GM19035 (cell line): ENCODE results near the gene SMIM45.

ENCODE experiments used
- ATAC-seq: cut with Tn5 transposase; IDR thresholded peaks from one replicate; pipeline ENCODE4 v1.9.1; 2021; ENCODE audit not compliant: unreplicated experiment

Gene SMIM45

DNA sequence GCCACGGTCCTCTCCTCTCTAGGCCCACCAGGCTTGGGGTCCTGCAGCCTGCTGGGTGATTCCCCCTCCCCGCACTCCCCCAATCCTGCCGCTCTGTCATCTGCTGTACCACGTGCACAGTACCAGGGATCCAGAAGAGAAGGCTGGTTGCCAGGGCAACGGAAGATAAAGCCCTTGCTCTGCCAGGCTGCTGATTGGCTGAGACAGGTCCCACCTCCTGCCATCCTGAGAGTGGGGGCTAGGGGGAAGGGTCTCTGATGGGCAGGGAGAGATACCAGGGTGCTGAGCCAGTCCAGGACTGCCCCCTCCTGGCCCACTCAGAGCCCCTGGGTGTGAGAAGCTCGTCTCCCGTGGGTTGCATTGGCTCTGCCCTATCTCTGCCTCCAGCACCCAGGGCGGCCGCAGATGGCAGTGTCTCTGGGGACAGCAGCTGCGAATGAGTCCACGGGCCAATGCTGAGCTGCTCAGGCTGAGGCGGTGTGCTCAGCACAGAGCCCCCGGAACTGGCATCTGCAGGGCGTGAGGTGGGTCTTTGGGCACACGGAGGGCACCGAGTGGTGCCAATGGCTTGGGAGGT, at the start of gene SMIM45:
TSS of gene SMIM45 (plus strand) at position 253 of the 577 bp plus-strand sequence.
- no peak for ATAC-seq

DNA sequence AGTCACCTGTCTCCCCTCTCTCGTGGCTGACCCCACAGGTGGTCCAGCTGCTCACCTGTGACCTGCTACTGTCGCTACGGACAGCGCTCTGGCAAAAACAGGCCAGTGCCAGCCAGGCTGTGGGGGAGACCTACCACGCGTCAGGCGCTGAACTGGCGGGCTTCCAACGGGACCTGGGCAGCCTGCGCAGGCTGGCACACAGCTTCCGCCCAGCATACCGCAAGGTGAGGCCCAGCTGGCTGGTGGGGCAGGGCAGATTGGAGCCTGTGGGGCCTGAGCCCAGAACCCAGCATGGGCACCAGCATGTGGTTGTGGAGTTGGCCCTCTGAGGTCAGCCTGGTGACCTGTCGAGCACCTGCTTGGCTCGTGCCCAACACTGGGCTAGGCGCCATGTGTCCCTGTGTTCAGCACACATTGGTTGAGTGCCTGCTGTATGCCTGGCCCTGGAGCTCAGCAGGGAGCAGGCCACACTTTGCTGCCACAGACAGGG, 49.0 kb upstream of the SMIM45 start:
- ATAC-seq, result no peak

DNA sequence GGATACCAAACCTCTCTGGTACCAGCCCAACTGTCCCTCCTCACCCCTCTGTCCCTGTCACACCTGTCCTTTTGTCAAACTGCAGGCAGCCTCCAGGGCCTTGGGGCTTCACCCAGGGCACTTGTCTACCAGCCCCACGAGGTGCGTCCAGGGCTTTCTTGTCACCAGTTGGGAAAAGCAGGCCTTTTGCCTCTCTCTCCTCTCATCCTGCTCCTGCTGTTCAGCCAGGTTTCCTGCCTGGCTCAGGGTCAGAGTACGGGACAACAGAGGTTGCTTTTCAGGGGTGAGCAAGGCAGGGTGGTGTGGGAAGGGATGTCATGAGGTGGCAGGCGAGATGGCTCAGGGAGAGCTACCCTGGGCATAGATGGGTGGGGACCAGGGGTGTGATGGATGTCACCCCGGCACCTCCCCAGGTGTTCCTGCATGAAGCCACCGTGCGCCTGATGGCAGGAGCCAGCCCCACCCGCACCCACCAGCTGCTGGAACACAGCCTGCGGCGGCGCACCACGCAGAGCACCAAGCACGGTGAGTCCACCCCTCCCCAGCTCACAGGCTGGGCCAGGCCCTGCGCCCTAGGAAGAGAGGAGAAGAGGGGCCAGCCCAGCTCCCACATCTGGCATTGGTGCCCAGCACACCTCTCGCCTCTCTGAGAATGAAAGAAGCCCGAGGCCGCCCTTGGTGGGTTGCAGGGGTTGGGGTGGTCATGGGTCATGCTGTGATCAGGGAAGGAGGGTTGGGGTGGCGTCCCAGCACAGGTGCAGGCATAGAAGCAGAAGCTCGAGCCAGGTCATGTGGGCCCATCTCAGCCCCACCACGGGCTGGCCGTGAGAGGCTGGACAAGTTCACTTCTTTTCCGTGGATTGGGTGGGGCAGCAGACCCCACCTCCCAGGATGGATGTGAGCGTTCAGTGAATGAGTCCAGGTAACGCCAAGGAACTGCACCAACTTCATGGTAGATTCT, 47.2 kb upstream of the SMIM45 start:
- no peak for ATAC-seq

DNA sequence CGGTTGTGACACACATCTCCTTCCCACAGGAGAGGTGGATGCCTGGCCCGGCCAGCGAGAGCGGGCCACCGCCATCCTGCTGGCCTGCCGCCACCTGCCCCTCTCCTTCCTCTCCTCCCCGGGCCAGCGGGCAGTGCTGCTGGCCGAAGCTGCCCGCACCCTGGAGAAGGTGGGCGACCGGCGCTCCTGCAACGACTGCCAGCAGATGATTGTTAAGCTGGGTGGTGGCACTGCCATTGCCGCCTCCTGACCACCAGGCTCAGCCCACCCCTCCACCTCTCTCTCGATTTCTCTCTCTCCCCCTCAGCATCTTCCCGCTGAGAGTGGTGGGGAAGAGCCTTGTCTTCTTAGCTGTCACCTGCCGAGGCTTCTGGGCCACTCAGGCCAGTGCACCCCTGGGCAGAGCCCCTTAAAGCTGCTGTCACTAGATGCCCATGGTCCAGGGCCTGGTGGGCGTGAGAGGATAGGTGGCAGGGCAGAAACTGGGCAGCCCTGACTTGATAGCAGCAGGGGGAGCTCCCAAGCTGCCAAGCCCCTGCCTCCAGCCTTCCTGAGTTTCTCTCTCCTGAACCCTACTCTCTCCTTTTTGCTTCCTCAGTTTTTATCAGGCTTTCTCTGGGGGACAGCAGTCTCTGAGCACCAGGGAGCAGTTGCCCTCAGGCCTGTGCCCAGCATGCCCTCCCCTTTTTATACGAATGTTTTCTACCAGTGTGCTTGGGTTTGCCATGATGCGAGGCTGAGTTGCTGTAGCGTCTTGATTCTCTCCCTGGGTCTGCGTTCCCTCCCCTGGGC, 46.3 kb upstream of the SMIM45 start:
- no peak for ATAC-seq

DNA sequence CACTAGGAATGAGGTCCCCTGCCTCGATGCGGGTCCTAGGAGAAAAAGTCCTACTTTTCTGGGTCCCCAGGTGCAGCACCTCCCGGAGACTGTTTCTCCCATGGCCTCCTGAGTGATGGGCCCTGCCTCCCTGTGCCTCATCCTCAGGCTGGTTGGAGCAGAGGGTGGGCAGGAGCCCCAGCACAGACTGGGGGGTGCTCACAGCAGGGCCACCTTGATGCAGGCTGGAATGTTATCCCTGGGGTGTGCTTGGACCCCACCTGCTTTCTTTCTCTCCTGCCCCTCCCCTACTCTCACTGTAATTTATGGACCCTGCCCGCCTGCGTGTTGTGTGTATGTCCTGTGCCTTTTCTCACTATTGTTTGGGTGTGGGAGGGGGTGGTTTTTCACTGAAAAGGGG, 45.1 kb upstream of the SMIM45 start:
- ATAC-seq, result no peak

DNA sequence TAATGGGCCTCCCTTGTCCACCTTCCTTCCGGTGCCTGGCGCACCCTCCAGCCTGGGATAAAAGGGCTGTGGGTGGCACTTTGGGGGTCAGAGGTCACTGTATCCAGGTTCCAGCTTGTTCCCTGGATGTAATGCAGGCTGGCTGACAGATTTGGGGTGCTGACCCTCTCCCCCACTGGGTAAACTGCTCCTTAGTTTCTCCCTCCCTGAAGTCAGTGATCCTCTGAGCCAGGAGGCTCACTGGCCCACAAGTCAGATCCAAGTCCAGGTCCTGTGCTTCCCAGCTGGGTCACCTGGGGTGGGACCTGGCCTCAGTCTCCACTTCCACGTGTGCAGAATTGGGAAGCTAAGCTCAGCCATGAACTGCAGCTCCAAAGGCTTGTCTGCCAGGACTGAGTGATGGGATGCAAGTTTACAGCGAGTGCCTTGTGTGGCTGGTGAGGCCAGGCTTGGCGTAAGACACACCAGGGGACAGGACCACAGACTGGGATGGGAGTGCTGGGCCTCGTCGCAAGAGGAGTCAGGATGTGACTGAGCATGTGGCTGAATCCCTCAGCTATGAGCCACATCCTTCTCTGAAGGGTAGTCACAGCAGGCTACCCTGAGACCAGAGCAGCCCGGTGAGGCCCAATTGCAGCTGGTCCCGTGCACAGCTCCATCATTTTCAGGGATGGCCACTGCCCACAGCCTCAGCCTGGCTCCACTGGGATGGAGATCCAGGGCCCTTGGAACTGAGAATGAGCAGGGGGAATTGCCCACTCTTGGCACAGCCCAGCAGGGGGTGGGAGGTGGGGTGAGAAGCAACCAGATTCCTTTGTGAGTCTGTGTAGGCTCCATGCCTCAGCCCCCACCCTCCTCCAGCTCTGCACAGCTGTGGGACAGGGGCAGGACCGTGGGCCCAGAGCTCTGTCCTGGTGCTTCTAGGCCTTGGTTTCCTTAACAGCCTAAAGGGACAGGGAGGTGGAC, 44.2 kb upstream of the SMIM45 start:
- ATAC-seq, result no peak

DNA sequence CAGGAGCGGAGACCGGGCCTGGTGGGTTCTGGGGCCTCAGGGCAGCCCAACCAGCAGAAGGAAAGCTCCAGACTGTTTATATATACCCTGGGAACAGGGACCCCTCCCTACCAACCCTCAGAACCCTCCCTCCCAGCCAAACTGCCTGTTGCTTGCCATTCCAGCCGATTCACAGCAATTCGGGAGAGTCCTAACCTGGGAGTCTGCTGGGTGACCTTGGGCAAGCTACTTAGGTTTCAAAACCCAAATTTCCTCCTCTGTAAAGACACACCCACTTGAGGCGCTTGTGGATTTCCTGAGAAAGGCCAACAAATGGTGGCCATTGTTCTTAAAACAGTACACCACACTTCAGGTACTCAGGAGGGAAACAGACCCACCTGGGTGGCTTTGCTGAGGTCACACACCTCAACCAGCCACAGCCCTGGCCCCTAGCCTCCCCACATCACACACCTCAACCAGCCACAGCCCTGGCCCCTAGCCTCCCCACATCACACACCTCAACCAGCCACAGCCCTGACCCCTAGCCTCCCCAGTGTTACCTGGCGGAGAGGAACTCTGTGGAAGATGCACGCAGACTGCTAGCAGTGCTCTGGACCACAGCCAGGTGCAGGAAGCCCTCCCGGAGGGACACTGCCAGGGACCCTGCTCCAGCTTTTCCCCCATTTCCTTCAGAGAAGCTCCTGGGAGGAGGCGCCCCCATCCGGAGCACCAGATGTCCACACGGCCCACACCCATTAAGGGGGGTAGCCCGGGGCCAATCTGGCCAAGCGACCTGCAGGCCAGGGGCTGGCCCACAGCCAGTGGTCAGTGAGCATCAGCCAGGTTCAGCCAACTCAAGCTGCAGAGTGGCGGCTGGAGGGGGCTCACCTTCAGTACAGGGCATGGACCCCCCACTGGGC, 43.3 kb upstream of the SMIM45 start:
- ATAC-seq, result no peak

DNA sequence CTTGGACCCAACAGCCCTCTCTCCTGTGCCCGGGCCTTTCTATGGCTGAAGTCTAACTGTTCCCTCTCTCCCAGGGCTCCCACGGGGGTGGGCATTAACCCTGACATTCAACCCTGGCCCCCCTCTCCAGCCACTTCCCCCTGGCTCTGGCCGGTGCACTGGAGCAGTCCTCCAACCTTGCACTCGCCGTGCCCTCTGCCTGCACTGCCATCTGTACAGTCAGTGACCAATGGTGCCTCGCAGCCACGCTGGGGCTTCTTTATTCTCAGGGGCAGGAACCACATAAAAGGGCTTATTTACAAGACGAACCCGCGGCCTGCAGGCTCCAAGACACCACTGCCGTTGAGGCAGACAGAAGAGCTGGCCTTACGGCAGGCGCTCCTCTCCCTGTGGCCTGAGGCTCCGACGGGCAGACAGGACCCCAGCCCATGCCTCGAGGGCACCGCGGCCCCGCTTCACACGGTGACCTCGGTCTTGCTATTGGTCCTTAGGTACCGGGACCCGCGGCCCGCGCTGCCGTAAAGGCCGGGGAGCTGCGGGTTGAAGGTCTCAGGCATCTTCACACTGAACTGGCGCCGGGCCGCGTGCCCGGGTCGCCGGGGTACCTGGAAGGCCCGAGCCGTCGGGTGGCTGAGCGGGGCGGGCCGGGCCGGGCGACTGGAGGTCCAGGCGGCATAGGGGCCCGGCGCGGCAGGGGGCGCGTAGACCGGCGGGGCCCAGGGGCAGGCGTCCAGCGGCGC, 42.5 kb upstream of the SMIM45 start:
- no peak for ATAC-seq

DNA sequence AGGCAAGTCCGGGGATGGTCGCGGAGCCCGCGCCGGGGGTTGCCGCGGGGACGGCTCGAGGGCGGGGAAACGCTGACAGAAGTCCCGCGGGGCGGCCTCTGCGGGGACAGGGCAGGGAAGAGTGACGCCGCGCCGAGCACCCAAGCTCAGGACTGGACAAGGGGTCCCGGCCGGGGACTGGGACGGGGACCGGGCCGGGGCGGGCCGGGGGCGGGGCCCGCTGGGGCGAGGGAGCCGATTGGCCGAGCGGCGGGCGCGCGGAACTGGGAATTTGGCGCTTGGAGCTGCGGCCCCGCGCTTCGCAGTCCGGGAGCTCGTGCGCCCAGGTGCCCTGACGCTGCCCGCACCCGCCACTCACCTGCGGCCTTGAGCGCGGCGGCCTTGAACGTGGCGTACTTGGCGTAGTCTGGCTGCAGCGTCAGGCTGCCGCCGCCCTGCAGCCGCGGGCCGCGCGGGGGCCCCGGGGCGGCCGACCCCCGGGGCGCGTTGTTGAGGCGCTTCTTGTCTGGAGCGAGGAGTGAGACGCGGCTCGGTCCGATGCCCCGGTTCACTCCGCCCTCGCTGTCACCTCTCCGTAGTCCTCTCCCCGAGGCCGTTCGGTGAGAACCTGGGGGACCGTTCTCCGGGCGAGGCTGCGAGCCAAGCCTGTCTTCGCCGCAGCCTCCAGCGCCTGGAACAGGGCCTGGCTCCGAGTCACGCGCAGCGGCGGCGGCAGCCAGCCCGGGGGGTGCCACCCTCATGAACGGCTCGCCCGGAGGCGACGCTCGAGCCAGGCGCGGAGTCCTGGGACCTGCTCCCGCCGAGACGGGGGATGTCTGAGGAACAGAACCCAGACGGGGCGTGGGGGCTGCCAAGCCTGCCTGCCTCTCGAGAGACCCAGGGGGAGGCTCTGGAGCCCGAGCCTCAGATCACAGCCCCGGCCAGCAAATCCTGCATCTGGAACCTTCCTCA, 41.6 kb upstream of the SMIM45 start:
- no peak for ATAC-seq

DNA sequence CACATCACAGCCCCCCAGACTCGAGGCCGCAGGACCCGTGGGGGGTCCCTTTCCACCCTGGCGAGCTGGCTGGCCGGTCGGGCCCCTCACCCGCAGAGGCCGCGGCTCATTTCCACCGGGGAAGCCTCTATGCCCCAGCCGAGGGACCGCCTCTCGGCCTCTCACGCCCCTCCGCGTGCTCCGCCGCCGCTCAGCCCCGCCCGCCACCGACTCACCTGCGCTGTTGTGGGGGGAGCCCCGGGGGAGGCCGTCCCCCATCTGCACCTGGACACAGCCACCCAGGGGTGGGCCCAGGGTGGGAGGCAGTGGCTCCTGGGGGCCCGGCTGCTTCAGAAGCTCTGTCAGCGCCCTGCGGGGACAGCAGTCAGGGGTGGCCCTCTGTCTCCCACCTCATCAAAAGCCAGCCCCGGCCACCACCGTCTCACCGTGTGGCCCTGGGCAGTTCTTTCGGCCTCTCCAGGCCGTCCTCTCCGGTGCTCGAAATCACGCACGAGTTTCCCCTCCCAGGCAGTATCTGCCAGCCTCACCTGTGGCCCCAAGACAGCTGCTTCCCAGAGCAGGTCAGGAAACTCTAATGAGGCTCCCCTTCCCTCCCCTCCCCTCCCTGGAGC, 40.8 kb upstream of the SMIM45 start:
- no peak for ATAC-seq

DNA sequence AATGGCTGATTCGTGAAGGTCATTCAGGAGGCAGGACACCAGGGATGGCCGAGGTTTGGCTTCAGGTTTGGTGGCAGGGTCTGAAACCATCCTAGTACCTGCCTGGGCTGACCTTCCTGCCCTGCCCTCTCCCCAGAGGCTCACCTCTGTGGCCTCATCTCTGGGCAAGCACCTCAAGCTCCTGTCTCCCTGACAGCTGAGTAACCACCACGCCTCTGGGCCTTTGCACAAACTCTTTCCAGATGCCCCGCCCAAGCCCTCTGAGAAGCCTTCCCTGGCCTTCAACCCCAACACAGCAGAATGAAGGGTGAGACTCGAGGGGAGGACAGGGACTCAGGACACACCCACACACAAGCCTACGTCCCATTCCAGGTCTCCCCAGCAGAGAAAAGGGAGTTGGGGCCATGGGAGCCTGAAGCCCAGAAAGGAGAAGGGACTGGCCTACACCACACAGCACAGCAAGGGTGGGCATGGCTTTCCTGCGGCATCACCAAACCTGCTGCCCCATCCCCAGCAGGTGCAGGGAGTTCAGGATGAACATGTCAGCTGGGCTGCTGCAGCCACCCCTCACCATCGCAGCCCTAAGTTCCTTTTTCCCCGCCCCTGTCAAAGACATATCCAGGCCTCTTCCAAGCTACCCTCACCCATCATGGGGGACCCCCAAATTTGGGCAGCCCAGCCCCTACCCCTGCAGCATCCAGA, 39.5 kb upstream of the SMIM45 start:
- no peak for ATAC-seq

DNA sequence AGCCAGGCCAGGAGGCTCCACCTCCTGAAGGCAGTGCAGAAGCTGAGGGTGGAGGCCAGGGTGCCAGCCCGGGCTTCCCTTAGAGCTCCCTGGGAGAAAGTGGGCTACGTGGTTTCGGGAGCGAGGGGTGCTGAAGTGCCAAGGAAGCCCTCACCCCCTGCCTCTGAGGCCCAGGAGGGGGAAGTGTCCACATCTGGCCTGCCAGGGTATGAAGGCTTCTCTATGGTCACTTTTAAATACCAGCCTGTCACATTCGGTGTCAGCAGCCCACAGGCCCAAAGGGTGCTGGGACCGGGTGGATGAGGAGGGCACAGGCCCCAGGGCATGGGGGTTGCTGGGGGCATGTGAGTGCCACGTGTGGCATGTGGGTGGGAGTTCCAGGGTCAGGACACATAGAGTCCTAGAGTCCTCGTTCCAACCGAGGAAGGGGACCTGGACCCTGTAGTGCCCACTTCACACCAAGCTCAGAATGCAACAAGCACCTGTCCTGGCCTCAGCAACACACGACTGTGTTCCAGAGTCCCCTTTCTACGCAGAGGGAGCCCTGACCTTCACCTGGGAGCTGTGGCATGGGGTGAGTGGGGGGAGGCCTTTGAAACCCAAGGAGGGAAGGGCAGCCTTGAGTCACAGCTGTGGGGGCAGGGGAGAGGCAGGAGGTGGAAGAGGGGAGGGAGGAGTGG, 38.8 kb upstream of the SMIM45 start:
- no peak for ATAC-seq

DNA sequence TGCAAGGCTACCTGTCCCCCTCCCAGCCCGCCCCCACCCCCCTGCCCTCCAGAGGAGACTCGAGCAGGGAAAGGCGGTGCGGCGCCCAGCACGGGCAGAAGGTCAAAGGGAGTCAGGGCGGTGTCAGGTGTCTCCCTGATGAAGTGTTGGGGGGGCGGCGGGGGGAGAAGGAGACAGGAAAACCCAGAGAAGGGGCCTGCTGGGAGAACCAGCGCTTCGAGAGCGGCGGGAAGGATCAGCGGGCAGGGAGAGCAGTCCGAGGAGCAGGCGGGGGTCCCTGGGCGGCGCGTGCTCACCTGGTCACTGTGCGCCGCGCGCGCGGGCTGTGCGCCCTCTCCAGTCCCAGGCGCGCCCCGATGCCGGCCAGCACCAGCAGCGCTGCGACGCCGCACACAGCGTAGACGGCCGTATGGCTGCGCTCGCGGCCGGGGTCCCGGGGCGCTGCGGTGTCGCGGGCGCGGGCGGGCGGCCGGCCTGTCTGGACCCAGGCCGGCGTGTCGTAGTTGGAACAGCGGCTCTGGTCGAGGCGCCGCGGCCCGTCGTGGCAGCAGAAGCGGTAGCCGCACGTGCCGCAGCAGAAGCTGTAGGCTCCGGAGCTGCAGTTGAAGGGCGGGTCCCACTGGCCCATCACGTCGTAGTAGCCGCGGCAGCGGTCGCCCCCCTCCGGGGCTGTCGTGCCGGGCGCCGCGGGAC, 38.0 kb upstream of the SMIM45 start:
- no peak for ATAC-seq

DNA sequence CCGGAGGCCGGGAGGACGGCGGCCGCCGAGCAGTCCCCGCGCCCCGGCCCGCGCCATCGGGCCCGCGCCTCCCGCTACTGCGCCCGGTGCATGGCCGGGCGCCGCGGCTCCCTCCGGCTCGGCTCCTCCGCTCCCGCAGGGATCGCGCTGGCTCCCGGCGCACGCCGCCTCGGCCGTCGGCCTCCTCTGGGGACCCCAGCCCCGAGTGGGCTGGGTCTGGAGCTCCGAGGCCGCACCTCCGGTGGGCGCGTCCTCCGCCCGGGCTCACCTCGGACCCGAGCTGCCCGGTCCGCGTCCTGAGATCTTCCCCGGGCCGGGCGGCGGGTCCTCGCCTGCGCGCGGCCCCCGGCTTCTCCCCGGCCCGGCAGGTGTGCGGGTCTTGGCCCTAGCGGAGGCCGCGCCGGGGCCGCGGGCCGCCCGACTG, 37.3 kb upstream of the SMIM45 start:
- no peak for ATAC-seq

DNA sequence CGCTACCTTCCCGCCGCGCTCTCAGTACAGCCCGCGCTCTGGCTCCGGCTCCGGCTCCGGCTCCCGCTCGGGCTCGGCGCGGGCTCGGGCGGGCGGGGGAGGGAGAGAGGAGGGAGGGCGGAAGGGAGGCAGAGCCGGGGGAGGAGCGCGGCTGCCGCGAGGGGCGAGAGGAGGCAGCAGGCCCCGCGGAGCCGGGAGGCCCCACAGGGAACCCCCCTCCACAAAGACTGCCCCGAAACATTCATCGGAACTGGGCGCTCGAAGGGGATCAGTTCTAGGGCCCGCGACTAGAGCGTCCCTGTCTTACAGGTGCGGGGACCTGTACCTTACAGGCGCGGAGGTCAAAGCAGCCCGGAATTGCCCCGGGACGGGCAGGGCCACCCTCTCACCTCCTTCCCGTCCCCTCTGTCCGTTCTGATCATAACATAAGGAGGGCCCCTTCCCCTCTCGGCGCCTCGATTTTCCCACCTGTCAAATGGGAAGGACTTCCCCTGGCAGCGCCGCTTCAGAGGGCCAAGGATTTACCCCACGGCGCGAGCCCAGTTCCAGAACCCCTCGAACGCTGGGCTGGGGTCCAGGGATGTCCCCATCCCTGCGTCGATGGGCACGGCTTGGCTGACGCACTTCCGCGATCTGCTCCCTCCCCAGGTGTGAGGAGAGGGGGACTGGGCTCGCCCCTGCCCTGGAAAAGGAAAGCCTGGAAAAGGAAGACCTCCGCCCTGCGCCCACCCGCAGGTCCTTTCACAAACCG, 36.7 kb upstream of the SMIM45 start, which contains the start of gene SHISA8:
TSS of gene SHISA8 (minus strand) at position 40 of the 751 bp plus-strand sequence. CDS start 407 bp downstream, outside the sequence.
- no peak for ATAC-seq
